Body of pancreas (tissue), 4 donors: ENCODE measurements around the gene CYB561A3. TPM values are rescaled to one million over a fixed set of nuclear protein-coding genes. Genes with fewer than 3 reads are reported as not detected.

Experiments
- ATAC-seq: fragments of 150-250 bp; one replicate; pipeline ENCODE4 v1.9.1; 2016
- DNase-seq, 4 donors: peaks; one replicate each; pipeline ENCODE4 v3.0.0-alpha.2; 2019
- H3K27ac ChIP-seq, 4 donors: fragments of 200-600 bp; sonication (generic); 1 replicate in 3 of 4; 2 replicates in 1 of 4; pipeline versions ENCODE4 v1.5.1 to v1.6.1; 2016 to 2019; ENCODE audit warnings: mild to moderate bottlenecking in 1 of 4, mixed read lengths in 1 of 4, moderate library complexity in 1 of 4
- H3K27me3 ChIP-seq, 2 donors: fragments of 200-600 bp; sonication (generic); one replicate each; pipeline ENCODE4 v1.6.0; 2016; ENCODE audit warnings: mild to moderate bottlenecking in 1 of 2
- H3K36me3 ChIP-seq, 2 donors: fragments of 200-600 bp; sonication (generic); replicated peaks in 1 of 2; 2 replicates each; pipeline ENCODE4 v1.5.1; 2016; ENCODE audit warnings: low read depth in 2 of 2; ENCODE audit not compliant: insufficient read depth in 1 of 2
- H3K4me1 ChIP-seq: fragments of 200-600 bp; sonication (generic); one replicate; pipeline ENCODE4 v1.6.0; 2016
- H3K4me3 ChIP-seq, 2 donors: fragments of 200-600 bp; sonication (generic); 1 replicate in 1 of 2; 2 replicates in 1 of 2; pipeline ENCODE4 v1.5.1; 2016 to 2019
- H3K9me3 ChIP-seq, 3 donors: fragments of 200-600 bp; sonication (generic); 1 replicate in 2 of 3; 2 replicates in 1 of 3; pipeline ENCODE4 v1.5.1; 2016
- CTCF ChIP-seq, 7 experiments: fragments of 450-650 bp in 4 of 7; fragments of 200-600 bp in 3 of 7; sonication (generic) in 3 of 7; IDR thresholded peaks; one replicate each; pipeline ENCODE4 v1.5.1; 2016 to 2019; ENCODE audit warnings: antibody characterized with exemption in 7 of 7
- POLR2A ChIP-seq, 3 donors: fragments of 450-650 bp; IDR thresholded peaks; one replicate each; pipeline ENCODE4 v1.6.1; 2016; ENCODE audit warnings: antibody characterized with exemption in 3 of 3, mild to moderate bottlenecking in 2 of 3
- WGBS, 2 donors: methylation state at CpG; one replicate each; pipeline ENCODE4 v1.1.5; 2017; 5-methylcytosine and 5-hydroxymethylcytosine counted together
- intact Hi-C: fragments of 100-400 bp; cut with DNase I; formaldehyde crosslinking; loops from one replicate; pipeline ENCODE4 v1.15.1; 2023
- total RNA-seq, 2 donors: library from RNA; depleted of rRNA; stranded (reverse); fragments of >200 nt; gene quantifications; one replicate each; pipeline ENCODE4 v1.1.0, GENCODE V29; 2016

The CYB561A3 gene
- total RNA-seq, 2 donors from 2014 or later, result 26.5 to 31.3 TPM

- TF ChIP-seq POLR2A (IDR thresholded peaks at IDR 0.05), result no peak
- no peak for TF ChIP-seq CTCF (IDR thresholded peaks at IDR 0.05)
- H3K9me3 ChIP-seq, result no peaks in the 10 kb centered on the region
- peaks cover 11 to 67% of the 10 kb centered on the region in 2 donors for H3K36me3 ChIP-seq
- ATAC-seq, result no peak
- intact Hi-C loops, result no loop called here
- 100% methylated on average over 1 of the region's 1 CpG for WGBS, 2 donors
- no peak overlapping the region for H3K4me3 ChIP-seq
- no peak for DNase-seq
- no peaks in the 10 kb centered on the region for H3K4me1 ChIP-seq
- no peaks in the 10 kb centered on the region for H3K27me3 ChIP-seq
- no peak overlapping the region for H3K27ac ChIP-seq
These were observed 55.5 kb downstream of the CYB561A3 start for GRCh38 chr11:61306221-61306620.

GRCh38 chr11:61305417-61305816 is 56.3 kb downstream of the CYB561A3 start:
- TF ChIP-seq POLR2A (IDR thresholded peaks at IDR 0.05) (no peak), CTCF (IDR thresholded peaks at IDR 0.05) (no peak)
- H3K4me1 ChIP-seq, result no peaks in the 10 kb centered on the region
- no peak overlapping the region for H3K27ac ChIP-seq
- intact Hi-C loops, result no loop called here
- no peaks in the 10 kb centered on the region for H3K9me3 ChIP-seq
- 94 to 97% methylated on average over 7 of the region's 7 CpGs for WGBS, 2 donors
- no peak overlapping the region for H3K4me3 ChIP-seq
- H3K27me3 ChIP-seq, result no peaks in the 10 kb centered on the region
- DNase-seq (no peak), ATAC-seq (no peak)
- peaks cover 11 to 64% of the 10 kb centered on the region in 2 donors for H3K36me3 ChIP-seq

GRCh38 chr11:61303725-61304124 is 58.0 kb downstream of the CYB561A3 start:
- H3K4me3 ChIP-seq, result no peak overlapping the region
- H3K27me3 ChIP-seq, result no peaks in the 10 kb centered on the region
- H3K9me3 ChIP-seq, result no peaks in the 10 kb centered on the region
- ATAC-seq, result no peak
- peaks cover 6 to 51% of the 10 kb centered on the region in 2 donors for H3K36me3 ChIP-seq
- intact Hi-C loops, result no loop called here
- no peak overlapping the region for H3K27ac ChIP-seq
- WGBS, 2 donors, result 92 to 99% methylated on average over 9 of the region's 9 CpGs
- no peaks in the 10 kb centered on the region for H3K4me1 ChIP-seq
- no peak for DNase-seq
- TF ChIP-seq POLR2A (IDR thresholded peaks at IDR 0.05), result no peak
- TF ChIP-seq CTCF (IDR thresholded peaks at IDR 0.05), result no peak

- Histone ChIP-seq H3K4me1 (no peaks in the 10 kb centered on the region), H3K9me3 (no peaks in the 10 kb centered on the region), H3K36me3 (peaks cover 6 to 40% of the 10 kb centered on the region in 2 donors), H3K27ac (no peak overlapping the region), H3K27me3 (no peaks in the 10 kb centered on the region), H3K4me3 (no peak overlapping the region)
- 89 to 92% methylated on average over 8 to 13 of the region's 13 CpGs for WGBS, 2 donors
- intact Hi-C loops, result no loop called here
- TF ChIP-seq POLR2A (IDR thresholded peaks at IDR 0.05) (no peak), CTCF (IDR thresholded peaks at IDR 0.05) (no peak)
- DNase-seq, result no peak
- no peak for ATAC-seq
These were observed 59.1 kb downstream of the CYB561A3 start for GRCh38 chr11:61302550-61302949.

Other genes starting within 250 kb of the CYB561A3 start
- gene VPS37C, start 200.5 kb downstream of the CYB561A3 start, total RNA-seq, result 10 to 100 TPM; 13.2 to 21.1 TPM
- gene PGA3, start 158.4 kb downstream of the CYB561A3 start, total RNA-seq, result 10 to 100 TPM in 1 of 2 donors, not detected in 1; 26.4 TPM
- 100 to 1,000 TPM in 1 of 2 donors, not detected in 1; 120 TPM for gene PGA4, start 139.5 kb downstream of the CYB561A3 start, total RNA-seq
- 10 to 100 TPM in 1 of 2 donors, not detected in 1; 10.9 TPM for gene PGA5, start 120.7 kb downstream of the CYB561A3 start, total RNA-seq
- 1 to 10 TPM in 1 of 2 donors, not detected in 1; 4.3 TPM for gene VWCE, start 66.6 kb downstream of the CYB561A3 start, total RNA-seq
- gene DDB1, start 28.8 kb downstream of the CYB561A3 start, total RNA-seq, result 10 to 100 TPM; 70.6 to 91.0 TPM
- 10 to 100 TPM; 27.5 to 38.6 TPM for gene TKFC, start 28.7 kb downstream of the CYB561A3 start, total RNA-seq
- 10 to 100 TPM; 15.8 to 35.3 TPM for gene TMEM138, start 492 bp upstream of the CYB561A3 start, total RNA-seq
- 10 to 100 TPM in 1 of 2 donors, 1 to 10 TPM in 1; 8.3 to 16.8 TPM for gene TMEM216, start 30.7 kb upstream of the CYB561A3 start, total RNA-seq
- 10 to 100 TPM; 34.0 to 44.5 TPM for gene CPSF7, start 68.1 kb upstream of the CYB561A3 start, total RNA-seq
- gene SDHAF2, start 68.2 kb upstream of the CYB561A3 start, total RNA-seq, result 10 to 100 TPM; 25.2 to 28.0 TPM
- gene LRRC10B, start 146.9 kb upstream of the CYB561A3 start, total RNA-seq, result 1 to 10 TPM; 1.6 to 2.9 TPM
- gene SYT7, start 219.2 kb upstream of the CYB561A3 start, total RNA-seq, result 10 to 100 TPM in 1 of 2 donors, 1 to 10 TPM in 1; 8.6 to 12.2 TPM